NOMO-1 (cell line): ENCODE measurements around the gene DUSP22.
A peak's percentile ranks its signal among the peaks of the same experiment; 100 is the strongest.
"Not testable (repeated sequence)": the region's sequence is repeated elsewhere in the genome, so short reads cannot be mapped to it uniquely, and the experiment has no call there.

Experiments
- DNase-seq, 2 experiments: peaks; one replicate each; lab custom pipeline; 2025; ENCODE audit not compliant: unreplicated experiment in 2 of 2; lab: John Stamatoyannopoulos, UW

DUSP22 gene

GRCh38 chr6:376827-377640 is 84.7 kb downstream of the DUSP22 start:
- DNase-seq, result no peak

GRCh38 chr6:377641-378020 is 85.3 kb downstream of the DUSP22 start:
- DNase-seq, result not testable (repeated sequence)

GRCh38 chr6:378090-378957 is 86.0 kb downstream of the DUSP22 start:
- DNase-seq, result no peak

- DNase-seq, result no peak
These were observed 86.7 kb downstream of the DUSP22 start for GRCh38 chr6:378958-379409.

GRCh38 chr6:379410-380181 is 87.3 kb downstream of the DUSP22 start:
- no peak for DNase-seq

- DNase-seq, result no peak
These were observed 88.2 kb downstream of the DUSP22 start for GRCh38 chr6:380234-381218.

GRCh38 chr6:381742-382461 is 89.6 kb downstream of the DUSP22 start:
- DNase-seq, result no peak

GRCh38 chr6:382883-383810 is 90.9 kb downstream of the DUSP22 start:
- DNase-seq, result peak; percentile 21 to 29

- DNase-seq, result no peak
These were observed 91.6 kb downstream of the DUSP22 start for GRCh38 chr6:383856-384255.

GRCh38 chr6:384898-385297 is 92.6 kb downstream of the DUSP22 start:
- DNase-seq, result no peak

GRCh38 chr6:385614-386013 is 93.3 kb downstream of the DUSP22 start:
- DNase-seq, result no peak

- DNase-seq, result no peak
These were observed 94.5 kb downstream of the DUSP22 start for GRCh38 chr6:386688-387266.

- DNase-seq, result peak in 1 of 2 experiments; percentile 4
These were observed 95.0 kb downstream of the DUSP22 start for GRCh38 chr6:387293-387741.

GRCh38 chr6:388202-388903 is 96.1 kb downstream of the DUSP22 start:
- DNase-seq, result peak in 1 of 2 experiments; percentile 3

- no peak for DNase-seq
These were observed 96.9 kb downstream of the DUSP22 start for GRCh38 chr6:389143-389542.

- DNase-seq, result no peak
These were observed 97.3 kb downstream of the DUSP22 start for GRCh38 chr6:389622-390021.
